Frontal cortex (tissue), 1 donor: ENCODE results near the gene RBM17. TPM values are rescaled to one million over a fixed set of nuclear protein-coding genes. Genes with fewer than 3 reads are reported as not detected.

Source experiments
- small RNA-seq: library from RNA; depleted of rRNA; stranded (forward); fragments of <200 nt; gene quantifications from one replicate; pipeline ENCODE3, GENCODE V24; 2014
- total RNA-seq: library from RNA; depleted of rRNA; stranded (reverse); fragments of >200 nt; gene quantifications from one replicate; pipeline ENCODE4 v1.2.3, GENCODE V29; 2014

The RBM17 gene
- total RNA-seq, 1 donor from 2014 or later, result 31.8 TPM

Small RNA genes within 50 kb of the gene (small RNA-seq; reads per million reads assigned to genes)
- not detected for gene MIR3155A

Other genes with a start within 250 kb of the RBM17 start
- gene ANKRD16, start 199.1 kb upstream of the RBM17 start, total RNA-seq, result 6.1 TPM
- 35.1 TPM for gene FBH1, start 198.8 kb upstream of the RBM17 start, total RNA-seq
- gene IL15RA, start 111.5 kb upstream of the RBM17 start, total RNA-seq, result not detected
- gene IL2RA, start 26.7 kb upstream of the RBM17 start, total RNA-seq, result not detected
- gene PFKFB3, start 113.9 kb downstream of the RBM17 start, total RNA-seq, result 14.3 TPM